HG03354 (cell line): ENCODE measurements around the gene RITA1.

ENCODE experiments used
- ATAC-seq: cut with Tn5 transposase; IDR thresholded peaks from one replicate; pipeline ENCODE4 v1.9.1; 2021; ENCODE audit warnings: mild to moderate bottlenecking; ENCODE audit not compliant: unreplicated experiment, poor library complexity, severe bottlenecking

The RITA1 gene

DNA sequence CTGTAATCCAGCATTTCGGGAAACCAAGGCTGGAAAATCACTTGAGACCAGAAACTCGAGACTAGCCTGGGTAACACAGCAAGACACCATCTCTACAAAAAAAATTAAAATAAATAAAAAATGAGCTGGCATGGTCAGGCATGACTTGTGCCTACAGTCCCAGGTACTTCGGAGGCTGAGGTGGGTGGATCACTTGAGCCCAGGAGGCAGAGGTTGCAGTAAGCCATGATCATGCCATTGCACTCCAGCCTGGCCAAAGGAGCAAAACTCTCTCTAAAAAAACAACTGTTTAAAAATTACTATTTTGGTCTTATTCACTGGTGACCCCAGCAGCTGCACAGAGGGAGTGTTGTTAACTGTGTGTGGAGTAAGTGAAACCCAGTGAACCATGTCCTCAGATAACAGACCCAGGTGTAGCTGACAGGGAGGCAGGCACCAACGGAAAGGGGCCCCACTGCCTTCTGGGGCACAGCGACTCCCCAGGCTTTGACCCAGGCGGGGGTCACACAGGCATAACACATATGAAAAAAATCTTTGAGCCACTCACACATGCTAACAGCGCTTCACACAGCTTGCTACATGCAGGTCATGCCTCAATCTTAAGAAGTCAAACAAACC is 12.3 kb upstream of the RITA1 start:
- ATAC-seq = peak; percentile 92

DNA sequence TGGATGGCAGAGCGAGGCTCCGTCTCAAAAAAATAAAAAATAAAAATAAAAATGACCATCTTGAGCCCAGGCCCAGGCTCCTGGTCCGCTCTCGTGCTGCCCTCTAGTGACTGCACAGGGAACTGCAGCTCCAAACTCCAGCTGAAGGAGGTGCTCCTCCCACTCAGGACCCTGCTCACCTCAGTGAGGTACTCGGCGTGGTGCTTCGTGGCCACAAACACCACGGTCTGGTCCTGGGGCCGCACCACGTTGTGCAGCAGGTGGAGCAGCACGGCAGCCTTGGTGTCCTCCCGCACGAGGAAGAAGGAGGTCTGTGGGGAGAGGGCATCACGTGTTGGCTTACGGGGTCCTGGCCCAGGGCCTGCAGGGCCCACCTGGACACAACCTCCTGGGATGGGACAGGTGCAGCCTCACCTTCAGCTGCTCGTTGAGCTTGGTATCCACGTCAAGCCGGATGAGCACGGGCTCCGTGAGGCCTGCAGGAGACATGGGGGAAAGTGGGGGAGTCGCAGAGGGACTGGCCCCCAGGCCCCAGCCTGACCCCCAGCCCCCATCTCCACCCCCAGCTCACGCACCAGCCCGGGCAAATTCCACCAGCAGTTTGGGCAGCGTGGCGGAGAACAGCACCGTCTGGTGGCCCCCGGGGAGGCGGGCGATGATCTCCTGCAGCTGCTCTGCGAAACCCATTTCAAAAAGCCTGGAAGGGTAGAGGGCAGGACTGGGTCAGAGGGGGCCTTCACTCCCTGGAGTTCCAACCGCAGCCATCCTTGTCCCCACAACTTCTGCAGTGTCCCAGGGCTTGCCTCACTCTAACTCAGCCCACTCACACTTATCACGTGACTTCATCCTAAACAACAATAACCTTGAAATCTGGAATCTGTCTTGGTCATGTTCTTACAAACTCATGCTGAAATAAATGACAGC is 10.8 kb upstream of the RITA1 start:
- ATAC-seq = peak; percentile 45

DNA sequence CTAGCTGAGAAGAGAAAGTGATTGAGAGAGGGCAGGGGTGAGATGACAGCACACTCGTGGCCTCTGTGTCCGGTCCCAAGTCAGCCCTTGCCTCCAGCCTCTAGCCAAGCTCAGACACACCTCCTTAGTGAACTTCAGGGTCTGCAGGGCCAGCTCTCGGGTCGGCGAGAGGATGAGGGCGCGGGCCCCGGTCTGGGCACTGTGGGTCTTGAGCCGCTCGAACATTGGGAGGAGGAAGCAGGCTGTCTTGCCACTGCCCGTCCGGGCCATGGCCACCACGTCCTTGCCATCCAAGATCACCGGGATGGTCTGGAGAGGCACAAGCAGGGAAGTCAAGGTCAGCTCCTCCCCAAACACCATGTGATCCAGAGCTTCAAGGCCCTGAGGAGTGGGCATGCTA is 6.5 kb upstream of the RITA1 start:
- no peak for ATAC-seq

DNA sequence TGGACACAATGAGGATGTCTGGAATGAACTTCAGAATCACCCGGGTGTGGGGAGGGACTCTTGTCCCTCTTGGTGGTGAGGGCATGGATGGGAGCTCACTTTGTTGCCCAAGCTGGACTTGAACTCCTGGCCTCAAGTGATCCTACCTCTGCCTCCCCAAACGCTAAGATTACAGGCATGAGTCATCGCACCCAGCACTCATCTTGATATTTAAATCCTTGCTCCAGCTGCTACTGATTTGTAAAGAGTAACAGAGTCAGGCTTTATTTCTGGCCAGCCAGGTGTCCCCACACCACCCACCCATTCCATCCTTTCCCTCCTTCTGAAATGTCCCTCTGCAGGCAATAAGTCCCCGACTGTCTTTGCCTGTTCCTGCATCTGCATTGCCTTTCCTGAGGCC is 5.2 kb upstream of the RITA1 start:
- no peak for ATAC-seq

DNA sequence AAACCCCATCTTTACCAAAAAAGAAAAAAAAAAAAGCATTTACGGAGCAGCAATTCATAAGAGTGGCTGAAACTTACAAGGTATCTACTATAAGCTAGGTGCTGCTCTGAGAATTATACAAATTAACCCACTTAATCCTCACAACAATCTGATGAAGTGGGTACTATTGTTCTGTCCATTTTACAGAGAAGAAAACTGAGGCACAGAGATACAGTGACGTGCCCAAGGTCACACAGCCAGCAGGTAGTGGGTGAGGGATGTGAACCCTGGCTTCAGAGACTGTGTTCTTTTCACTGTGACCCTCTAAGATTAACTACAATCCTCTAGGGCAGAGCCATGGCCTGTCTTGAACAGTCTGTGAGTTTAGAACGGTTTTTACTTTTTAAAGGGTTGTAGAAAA is 3.5 kb upstream of the RITA1 start:
- no peak for ATAC-seq

DNA sequence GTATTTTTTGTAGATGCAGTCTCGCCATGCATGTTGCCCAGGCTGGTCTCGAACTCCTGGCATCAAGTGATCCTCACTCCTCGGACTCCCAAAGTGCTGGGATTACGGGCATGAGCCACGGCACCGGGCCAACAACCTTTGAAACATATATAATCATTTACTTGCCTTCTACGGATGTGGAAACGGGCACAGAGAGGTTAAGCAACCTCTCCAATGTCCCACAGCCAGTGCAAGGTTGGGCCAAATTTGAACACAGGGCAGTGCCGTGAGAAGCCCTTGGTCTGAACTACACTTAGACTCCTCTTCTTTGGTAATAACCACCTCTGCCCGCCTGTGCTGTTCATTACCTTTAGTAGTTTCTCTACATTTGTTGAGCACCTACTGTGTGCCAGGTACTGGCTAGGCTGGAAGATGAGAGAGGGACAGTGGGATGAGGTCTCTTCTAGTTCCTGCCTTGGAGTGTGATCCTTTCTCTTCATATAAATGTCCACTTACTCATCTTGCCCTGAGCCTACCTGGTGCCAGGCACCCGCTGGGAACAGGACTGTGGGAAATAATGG is 2.4 kb upstream of the RITA1 start:
- ATAC-seq = no peak

DNA sequence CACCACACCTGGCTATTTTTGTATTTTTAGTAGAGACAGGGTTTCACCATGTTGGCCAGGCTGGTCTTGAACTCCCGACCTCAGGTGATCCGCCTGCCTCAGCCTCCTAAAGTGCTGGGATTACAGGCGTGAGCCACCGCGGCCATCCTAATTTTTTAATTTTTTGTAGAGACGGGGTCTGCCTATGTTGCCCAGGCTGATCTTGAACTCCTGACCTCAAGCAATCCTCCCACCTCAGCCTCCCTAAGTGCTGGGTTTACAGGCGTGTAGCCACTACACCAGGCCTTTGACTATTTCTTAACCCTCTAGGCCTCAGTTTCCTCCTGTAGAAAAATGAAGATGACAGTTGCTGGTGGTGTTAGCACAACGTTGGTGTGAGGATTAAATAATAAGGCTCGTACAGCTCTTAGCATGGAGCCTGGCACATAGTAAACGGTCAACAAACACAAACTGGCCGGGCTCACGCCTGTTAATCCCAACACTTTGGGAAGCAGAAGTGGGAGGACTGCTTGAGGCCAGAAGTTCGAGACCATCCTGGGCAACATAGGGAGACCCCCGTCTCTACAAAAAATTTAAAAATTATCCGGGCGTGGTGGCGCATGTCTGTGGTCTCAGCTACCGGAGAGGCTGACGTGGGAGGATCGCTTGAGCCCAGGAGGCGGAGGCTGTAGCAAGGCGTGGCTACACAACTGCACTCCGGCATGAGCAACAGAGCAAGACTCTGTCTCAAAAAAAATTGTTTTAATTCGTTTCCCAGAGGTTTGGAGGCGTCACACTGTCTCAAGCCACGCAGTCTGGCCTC is 1.2 kb upstream of the RITA1 start:
- ATAC-seq = peak; percentile 60

DNA sequence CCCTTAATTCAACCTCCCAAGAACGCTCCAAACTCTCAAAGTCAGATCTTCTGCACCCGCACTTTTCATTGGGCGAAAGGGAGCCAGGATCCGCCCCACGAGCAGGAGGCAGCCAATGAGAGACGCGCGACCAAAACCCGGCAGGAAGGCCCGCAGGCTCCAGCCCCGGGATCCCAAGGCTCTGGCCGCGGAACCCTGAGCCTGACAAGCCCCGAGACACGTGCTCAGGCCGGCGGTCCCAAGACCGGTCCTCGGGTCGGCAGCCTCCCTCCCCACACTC is 681 bp upstream of the RITA1 start:
- peak; percentile 88 for ATAC-seq

DNA sequence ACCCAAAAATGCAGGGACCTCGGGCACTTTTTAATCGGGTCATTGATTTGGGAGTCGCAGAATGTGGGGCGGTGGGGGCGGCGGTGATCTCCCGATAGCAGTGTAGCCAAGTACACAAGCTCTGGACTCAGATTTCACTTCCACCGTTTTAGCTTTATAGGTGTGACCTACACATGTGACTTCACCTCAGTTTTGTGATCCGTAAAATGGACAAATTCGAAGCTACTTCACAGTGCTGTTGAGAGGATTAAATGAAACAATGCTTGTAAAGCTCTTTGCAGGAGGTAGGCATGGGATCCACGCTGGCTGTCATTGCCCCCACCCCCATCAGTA is 478 bp downstream of the RITA1 start:
- no peak for ATAC-seq

DNA sequence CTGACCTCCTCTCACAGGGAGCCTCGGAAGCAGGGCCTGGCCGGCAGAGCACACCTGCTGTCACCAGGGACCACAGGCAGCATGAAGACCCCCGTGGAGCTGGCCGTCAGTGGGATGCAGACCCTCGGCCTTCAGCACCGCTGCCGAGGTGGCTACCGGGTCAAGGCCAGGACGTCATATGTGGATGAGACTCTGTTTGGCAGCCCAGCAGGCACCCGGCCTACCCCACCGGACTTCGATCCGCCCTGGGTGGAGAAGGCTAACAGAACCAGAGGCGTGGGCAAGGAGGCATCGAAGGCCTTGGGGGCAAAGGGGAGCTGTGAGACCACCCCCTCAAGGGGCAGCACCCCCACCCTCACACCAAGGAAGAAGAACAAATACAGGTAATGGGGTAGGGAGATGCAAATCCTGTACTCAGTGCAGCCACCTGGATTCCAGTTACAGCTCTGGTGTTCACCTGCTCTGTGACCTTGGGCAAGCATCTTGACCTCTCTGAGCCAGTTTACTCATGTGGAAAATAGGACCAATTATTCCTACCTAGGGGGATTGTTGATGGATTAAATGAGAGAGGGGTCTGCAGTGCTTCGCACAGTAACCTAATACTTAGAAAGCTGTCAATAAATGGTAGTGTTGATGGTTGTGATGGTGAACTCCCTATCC is 1.3 kb downstream of the RITA1 start:
- ATAC-seq = no peak

DNA sequence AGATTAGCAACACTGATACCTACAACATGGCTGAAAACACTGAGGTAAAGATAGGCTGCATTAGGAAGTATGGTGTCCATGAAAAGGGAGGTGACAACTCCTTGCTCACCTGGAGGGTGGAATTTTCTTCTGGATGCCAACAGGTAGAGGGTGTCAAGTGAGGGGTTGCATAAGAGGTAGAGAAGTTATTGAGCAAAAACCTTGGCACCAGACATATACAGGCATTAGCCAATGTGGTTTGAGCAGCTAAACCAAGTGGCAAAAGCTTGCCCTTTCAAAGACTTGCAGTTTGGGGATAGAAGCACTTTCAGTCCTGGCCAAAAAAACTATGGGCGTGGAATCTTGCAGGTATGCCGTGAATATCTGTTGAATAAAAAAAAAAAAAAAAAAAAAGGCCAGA is 3.8 kb downstream of the RITA1 start:
- ATAC-seq = no peak

DNA sequence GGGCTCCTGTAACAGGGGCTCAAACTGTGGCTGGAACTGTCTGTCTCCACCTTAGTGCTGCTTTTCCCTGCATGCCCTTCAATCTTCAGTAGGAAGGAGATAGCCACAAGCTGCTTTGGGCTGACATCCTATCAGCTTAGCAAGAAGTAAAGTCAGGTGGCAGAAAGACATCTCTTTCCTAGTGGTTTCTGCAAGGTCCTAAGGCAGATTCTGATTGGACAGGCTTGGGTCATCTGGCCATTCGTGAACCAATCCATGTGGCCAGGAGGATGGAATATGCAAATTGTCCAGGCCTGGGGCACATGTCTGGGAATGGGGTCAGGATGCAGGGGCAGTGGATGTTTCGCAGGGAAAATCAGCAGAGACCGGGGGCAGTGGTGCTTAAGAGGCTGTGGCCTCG is 5.2 kb downstream of the RITA1 start:
- ATAC-seq = no peak

DNA sequence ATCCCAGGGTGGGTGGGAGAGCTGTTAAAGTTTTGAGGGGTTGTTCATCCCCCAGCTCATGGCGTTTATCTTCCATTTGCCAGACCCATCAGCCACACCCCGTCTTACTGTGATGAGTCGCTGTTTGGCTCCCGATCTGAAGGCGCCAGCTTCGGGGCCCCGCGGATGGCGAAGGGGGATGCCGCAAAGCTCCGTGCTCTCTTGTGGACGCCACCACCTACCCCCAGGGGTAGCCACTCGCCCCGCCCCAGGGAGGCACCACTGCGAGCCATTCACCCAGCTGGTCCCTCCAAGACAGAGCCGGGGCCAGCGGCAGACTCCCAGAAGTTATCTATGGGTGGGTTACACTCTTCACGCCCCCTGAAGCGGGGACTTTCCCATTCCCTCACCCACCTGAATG is 5.7 kb downstream of the RITA1 start:
- no peak for ATAC-seq

DNA sequence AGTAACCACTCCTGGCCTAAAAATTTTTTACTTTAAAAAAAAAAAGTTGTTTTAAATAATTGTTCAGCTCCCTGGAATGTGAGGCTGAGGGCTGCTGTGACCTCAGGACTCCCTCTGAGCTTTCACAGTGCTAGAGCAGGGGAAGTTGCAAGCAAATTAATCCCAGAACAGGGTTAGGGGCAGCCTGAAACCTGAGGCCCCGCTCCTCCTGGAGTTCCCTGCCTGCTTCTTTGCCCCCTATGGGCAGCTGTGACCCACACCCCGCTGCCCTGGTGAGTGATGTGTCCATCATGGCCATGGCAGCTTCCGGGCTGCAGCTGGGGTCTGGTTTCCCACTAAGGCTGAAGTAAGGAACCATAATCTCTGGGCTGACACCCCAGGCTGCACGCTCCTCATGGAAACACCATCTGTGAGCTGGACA is 9.5 kb downstream of the RITA1 start:
- no peak for ATAC-seq

DNA sequence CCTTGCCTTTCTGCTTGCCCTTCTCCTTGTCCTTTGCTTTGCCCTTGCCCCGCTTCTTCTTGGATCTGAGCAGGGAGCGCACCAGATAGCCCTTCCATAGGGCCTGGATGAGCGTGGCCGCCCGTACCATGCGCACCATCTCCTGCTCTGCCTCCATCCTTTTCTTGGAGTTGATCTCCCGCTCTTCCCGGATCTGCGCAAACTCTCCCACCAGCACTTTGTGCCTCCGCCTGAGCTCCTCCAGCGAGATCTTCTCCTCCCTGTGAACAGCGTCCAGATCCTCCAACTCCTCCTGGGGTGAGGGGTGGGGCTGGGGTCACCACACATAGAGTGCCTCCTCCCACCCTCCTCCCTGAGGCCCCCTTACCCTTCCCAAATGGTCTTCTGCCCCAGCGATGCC is 10.1 kb downstream of the RITA1 start:
- ATAC-seq = no peak

DNA sequence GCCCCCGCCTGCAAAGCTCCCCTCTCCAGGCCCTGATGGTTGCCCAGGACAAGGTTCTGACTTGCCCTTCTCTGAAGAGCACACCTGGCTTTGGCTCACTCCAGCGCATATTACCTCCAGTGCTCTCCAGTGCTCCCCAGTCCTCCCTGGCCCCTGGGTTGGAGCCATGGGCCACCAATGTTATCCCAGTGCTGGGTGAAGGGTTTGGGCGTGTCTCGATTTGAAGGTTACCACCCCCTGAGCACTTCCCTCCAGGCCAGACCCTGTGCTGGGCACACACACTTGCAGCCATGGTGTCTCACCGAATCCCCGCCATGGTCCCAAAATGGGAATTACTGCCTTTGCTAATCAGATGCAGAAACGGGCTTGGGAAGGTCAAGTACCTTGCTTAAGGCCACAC is 11.1 kb downstream of the RITA1 start:
- no peak for ATAC-seq

DNA sequence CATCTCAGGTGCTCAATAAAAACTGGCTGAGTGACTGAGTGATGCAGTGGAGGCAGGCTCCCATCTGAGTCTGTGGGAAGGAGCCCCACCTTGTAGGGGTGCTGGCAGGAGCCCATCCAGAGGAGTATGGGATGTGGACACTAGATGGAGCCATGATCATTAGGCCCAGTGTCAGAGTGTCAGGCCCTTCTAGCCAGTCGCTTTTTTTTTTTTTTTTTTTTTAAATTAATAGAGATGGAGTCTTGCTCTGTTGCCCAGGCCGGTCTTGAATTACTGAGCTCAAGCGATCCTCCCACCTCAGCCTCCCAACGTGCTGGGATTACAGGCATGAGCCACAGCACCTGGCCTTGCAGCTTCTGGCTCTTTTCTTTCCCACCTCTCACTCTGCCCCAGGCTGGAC is 11.5 kb downstream of the RITA1 start:
- ATAC-seq = peak; percentile 88

DNA sequence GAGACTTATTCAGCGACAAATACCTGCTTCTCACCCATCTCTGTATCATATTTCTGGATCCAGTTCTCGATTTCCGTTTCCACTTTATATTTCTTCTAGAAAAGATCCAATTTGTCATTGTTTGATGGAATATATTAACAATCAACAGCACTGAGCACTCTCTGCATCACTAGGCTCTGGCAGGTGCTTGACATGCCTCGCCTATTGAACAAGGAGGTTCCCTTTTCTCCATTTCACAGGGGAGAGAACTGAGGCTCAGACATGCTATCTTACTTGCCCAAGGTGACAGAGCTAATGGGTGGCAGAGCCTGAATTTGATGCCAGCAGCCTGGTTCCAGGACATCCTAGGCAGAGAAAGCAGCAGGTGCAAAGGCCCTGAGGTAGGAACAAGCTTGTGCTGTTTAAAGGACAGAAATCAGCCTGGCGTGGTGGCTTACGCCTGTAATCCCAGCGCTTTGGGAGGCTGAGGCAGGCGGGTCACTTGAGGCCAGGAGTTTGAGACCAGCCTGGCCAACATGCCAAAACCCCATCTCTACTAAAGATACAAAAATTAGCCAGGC is 12.1 kb downstream of the RITA1 start:
- no peak for ATAC-seq

DNA sequence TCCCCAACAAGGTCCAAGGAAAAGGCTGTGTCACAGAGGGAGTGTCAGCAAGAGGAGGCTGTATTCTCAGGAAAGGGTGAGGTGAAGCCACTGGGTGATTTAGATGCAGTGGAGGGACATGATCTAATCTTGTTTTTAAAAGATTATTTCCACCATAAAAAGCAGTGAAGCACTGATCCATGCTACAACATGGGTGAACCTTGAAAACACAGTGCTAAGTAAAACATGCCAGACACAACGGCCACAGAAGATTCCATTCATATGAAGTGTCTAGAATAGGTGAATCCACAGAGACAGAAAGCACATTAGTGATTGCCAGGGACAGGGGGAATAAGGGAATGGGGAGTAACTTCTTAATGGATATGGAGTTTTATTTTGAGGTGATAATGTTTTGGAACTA is 12.8 kb downstream of the RITA1 start:
- ATAC-seq = no peak
